Gastrocnemius medialis (tissue), 4 donors: ENCODE measurements around the gene ARHGAP24. TPM values are rescaled to one million over a fixed set of nuclear protein-coding genes. Genes with fewer than 3 reads are reported as not detected.

ENCODE experiments used
- ATAC-seq, 2 donors: fragments of 150-250 bp; one replicate each; pipeline ENCODE4 v1.9.1; 2016
- DNase-seq, 2 donors: peaks; one replicate each; pipeline ENCODE4 v3.0.0-alpha.2; 2019
- H3K27ac ChIP-seq, 4 donors: fragments of 200-600 bp; sonication (generic); 1 replicate in 1 of 4; 2 replicates in 3 of 4; pipeline ENCODE4 v1.5.1; 2016 to 2018; ENCODE audit warnings: mild to moderate bottlenecking in 2 of 4, moderate library complexity in 1 of 4
- H3K27me3 ChIP-seq, 3 donors: fragments of 200-600 bp; sonication (generic) in 2 of 3; 1 replicate in 1 of 3; 2 replicates in 2 of 3; pipeline versions ENCODE4 v1.5.1 to v1.6.0; 2016 to 2019; ENCODE audit warnings: mild to moderate bottlenecking in 1 of 3, moderate library complexity in 1 of 3
- H3K36me3 ChIP-seq, 2 donors: fragments of 200-600 bp; sonication (generic) in 1 of 2; one replicate each; pipeline ENCODE4 v1.5.1; 2017 to 2018
- H3K4me1 ChIP-seq, 2 donors: fragments of 200-600 bp; sonication (generic) in 1 of 2; one replicate each; pipeline ENCODE4 v1.5.1; 2016 to 2017; ENCODE audit warnings: mild to moderate bottlenecking in 2 of 2
- H3K4me3 ChIP-seq, 4 donors: fragments of 200-600 bp; sonication (generic) in 3 of 4; 1 replicate in 1 of 4; 2 replicates in 3 of 4; pipeline ENCODE4 v1.5.1; 2016 to 2019; ENCODE audit warnings: mild to moderate bottlenecking in 2 of 4
- H3K9me3 ChIP-seq, 3 donors: fragments of 200-600 bp; sonication (generic) in 2 of 3; 1 replicate in 1 of 3; 2 replicates in 2 of 3; pipeline ENCODE4 v1.5.1; 2016 to 2019
- CTCF ChIP-seq, 5 experiments: fragments of 450-650 bp in 3 of 5; fragments of 200-600 bp in 2 of 5; sonication (generic) in 2 of 5; IDR thresholded peaks in 4 of 5; conservative IDR thresholded peaks in 1 of 5; 1 replicate in 4 of 5; 2 replicates in 1 of 5; pipeline ENCODE4 v1.5.1; 2016 to 2019; ENCODE audit warnings: antibody characterized with exemption in 5 of 5, mild to moderate bottlenecking in 3 of 5, moderate library complexity in 3 of 5
- POLR2A ChIP-seq, 2 donors: fragments of 450-650 bp; IDR thresholded peaks; one replicate each; pipeline ENCODE4 v1.6.1; 2017; ENCODE audit warnings: antibody characterized with exemption in 2 of 2, mild to moderate bottlenecking in 2 of 2, moderate library complexity in 2 of 2
- in situ Hi-C, 4 donors: fragments of 200-750 bp; cut with MboI; loops; one replicate each; pipeline versions ENCODE4 v1.15.0 to v1.8.0; 2017; ENCODE audit warnings: low sequenced_read_pairs in 4 of 4
- intact Hi-C: fragments of 100-400 bp; cut with DNase I; formaldehyde crosslinking; loops from one replicate; pipeline ENCODE4 v1.15.1; 2023; ENCODE audit warnings: low total_unique reads
- total RNA-seq, 4 donors: library from RNA; depleted of rRNA; stranded (reverse); fragments of >200 nt; gene quantifications; one replicate each; pipeline versions ENCODE4 v1.1.0 to v1.2.3, GENCODE V29; 2016

The ARHGAP24 gene
- total RNA-seq: 1 to 10 TPM; 2.8 to 7.8 (median 5.3) TPM

GRCh38 chr4:85474818-85475630, at the start of gene ARHGAP24:
TSS of gene ARHGAP24 (plus strand) at chr4:85475150.
- H3K27ac ChIP-seq: peak within 1 kb of the TSS; percentile 65 to 72 (median 72)
- peak; percentile 70 to 86 for DNase-seq
- H3K4me3 ChIP-seq: peak within 1 kb of the TSS; percentile 60 to 66 (median 62)
- TF ChIP-seq CTCF (IDR thresholded peaks at IDR 0.05 in 4 of 5, conservative IDR thresholded peaks at IDR 0.05 in 1 of 5): peak in 1 of 5 experiments; percentile 12
- TF ChIP-seq POLR2A (IDR thresholded peaks at IDR 0.05): peak; percentile 25 to 42
- H3K27me3 ChIP-seq: peaks cover 0 to 2% (median 0%) of the 10 kb centered on the region in 3 donors
- peak; percentile 93 to 94 for ATAC-seq
- in situ Hi-C loops: no loop called here
- peaks cover 0 to 5% of the 10 kb centered on the region in 2 donors for H3K4me1 ChIP-seq
- intact Hi-C loops: loop anchor here (10.0 kb wide), 1 partner anchor 270 kb away; no protein-coding TSS in a partner anchor
- no peaks in the 10 kb centered on the region for H3K36me3 ChIP-seq
- H3K9me3 ChIP-seq: no peaks in the 10 kb centered on the region

- Histone ChIP-seq H3K27me3 (no peaks in the 10 kb centered on the region), H3K4me1 (peaks cover 6 to 21% of the 10 kb centered on the region in 2 donors), H3K36me3 (no peaks in the 10 kb centered on the region), H3K27ac (no peak overlapping the region), H3K4me3 (no peak overlapping the region), H3K9me3 (no peaks in the 10 kb centered on the region)
- ATAC-seq (no peak), DNase-seq (no peak)
- in situ Hi-C loops: no loop called here
- intact Hi-C loops: no loop called here
- TF ChIP-seq CTCF (IDR thresholded peaks at IDR 0.05 in 4 of 5, conservative IDR thresholded peaks at IDR 0.05 in 1 of 5) (no peak), POLR2A (IDR thresholded peaks at IDR 0.05) (no peak)
Observed at GRCh38 chr4:85426366-85426765, 48.6 kb upstream of the ARHGAP24 start.

- Histone ChIP-seq H3K4me3 (no peak overlapping the region), H3K4me1 (peaks cover 6 to 21% of the 10 kb centered on the region in 2 donors), H3K27ac (no peak overlapping the region), H3K27me3 (no peaks in the 10 kb centered on the region), H3K36me3 (no peaks in the 10 kb centered on the region), H3K9me3 (no peaks in the 10 kb centered on the region)
- intact Hi-C loops (no loop called here), in situ Hi-C loops (no loop called here)
- ATAC-seq: no peak
- TF ChIP-seq CTCF (IDR thresholded peaks at IDR 0.05 in 4 of 5, conservative IDR thresholded peaks at IDR 0.05 in 1 of 5) (no peak), POLR2A (IDR thresholded peaks at IDR 0.05) (no peak)
- no peak for DNase-seq
Observed at GRCh38 chr4:85427123-85427522, 47.8 kb upstream of the ARHGAP24 start.

- Histone ChIP-seq H3K9me3 (no peaks in the 10 kb centered on the region), H3K27me3 (no peaks in the 10 kb centered on the region), H3K4me1 (peaks cover 6 to 10% of the 10 kb centered on the region in 2 donors), H3K27ac (no peak overlapping the region), H3K4me3 (no peak overlapping the region), H3K36me3 (no peaks in the 10 kb centered on the region)
- no peak for DNase-seq
- TF ChIP-seq CTCF (IDR thresholded peaks at IDR 0.05 in 4 of 5, conservative IDR thresholded peaks at IDR 0.05 in 1 of 5) (no peak), POLR2A (IDR thresholded peaks at IDR 0.05) (no peak)
- ATAC-seq: no peak
- intact Hi-C loops (no loop called here), in situ Hi-C loops (no loop called here)
Observed at GRCh38 chr4:85430226-85430625, 44.7 kb upstream of the ARHGAP24 start.
